ENCODE measurements around the gene EFNA4.

EFNA4 gene

DNA sequence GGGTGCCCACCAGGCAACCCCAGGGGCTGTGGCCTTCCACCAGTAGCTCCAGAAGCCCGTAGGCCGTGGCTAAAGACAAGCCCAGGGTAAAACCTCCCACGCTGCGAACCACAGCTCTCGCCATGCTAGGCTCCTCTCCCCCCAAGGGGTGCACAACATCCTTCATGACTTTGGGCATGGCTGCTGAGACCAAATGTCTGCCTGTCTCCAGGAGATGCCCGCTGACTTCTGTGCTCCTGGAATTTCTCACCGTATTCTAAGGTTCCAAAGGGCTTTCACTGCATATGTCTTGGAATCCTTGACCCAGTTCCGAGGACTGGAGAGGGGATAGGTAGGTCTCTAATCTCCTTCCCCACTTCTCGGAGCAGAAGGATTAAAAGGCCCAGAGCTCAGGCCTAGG is 30.0 kb upstream of the EFNA4 start, which contains the start of the genes DCST1 and DCST2:
Gene DCST1, plus strand, starts transcription at position 301 of the 400 bp plus-strand sequence. CDS start 213 bp downstream, outside the sequence.
Gene DCST2, minus strand, starts transcription at position 258 of the 400 bp plus-strand sequence. Its CDS starts 80 bp downstream, at position 178.
- H3K27ac ChIP-seq (ENCODE audit: low read depth, low read length) = no peak within 1 kb of the TSS
- H3K4me1 ChIP-seq (ENCODE audit: control insufficient read depth in 1 of 2, insufficient read depth in 2 of 2, low read length in 2 of 2) = peaks cover 6 to 11% of the 10 kb centered on the region in 2 donors

DNA sequence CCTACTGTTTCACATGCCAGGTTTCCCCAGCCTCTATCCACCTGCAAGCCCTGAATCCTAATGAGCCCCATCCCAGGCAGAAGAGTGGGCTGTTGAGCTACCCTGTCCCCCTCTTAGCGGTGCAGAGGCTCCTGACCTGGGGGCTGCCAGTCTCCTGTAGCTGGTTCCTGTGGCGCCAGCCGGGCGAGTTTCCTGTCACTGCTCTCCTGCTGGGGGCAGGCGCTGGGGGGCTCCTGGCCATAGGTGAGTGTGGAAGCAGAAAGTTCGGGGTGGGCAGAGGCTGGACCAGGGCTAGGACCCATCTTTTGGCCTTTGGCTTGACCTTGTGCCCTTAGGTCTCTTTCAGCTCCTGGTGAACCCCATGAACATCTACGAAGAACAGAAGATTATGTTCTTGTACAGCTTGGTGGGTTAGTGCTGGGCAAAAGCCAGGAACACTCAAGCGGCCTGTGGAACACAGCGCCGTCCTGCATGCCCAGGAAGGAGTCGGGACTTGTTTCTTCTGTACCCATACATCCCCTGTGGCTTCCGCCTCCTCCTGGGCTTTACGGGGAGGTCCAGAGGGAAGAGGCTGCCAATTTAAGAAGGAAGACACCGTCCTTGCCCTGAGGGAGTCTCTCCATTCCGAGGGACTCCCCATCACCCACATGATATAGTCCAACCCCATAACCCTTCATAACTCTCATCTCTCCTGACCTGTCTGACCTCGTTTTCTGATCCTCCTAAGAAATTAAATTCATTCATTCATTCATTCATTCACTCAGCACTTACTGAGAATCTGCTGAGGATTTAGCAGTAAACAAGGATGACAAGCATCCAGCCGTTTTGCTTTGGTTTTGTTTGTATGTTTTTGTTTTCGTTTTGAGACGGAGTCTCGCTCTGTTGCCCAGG is 29.0 kb upstream of the EFNA4 start:
- no peaks in the 10 kb centered on the region for H3K36me3 ChIP-seq (ENCODE audit: control insufficient read depth in 1 of 2, insufficient read depth in 2 of 2, low read length in 2 of 2)
- no peak overlapping the region for H3K27ac ChIP-seq (ENCODE audit: low read depth, low read length)
- H3K27me3 ChIP-seq (ENCODE audit: control insufficient read depth in 1 of 2, insufficient read depth in 2 of 2, low read length in 2 of 2) = no peaks in the 10 kb centered on the region
- no peak overlapping the region for H3K9ac ChIP-seq (ENCODE audit: low read depth in 1 of 2, low read length in 2 of 2)
- no peaks in the 10 kb centered on the region for H3K9me3 ChIP-seq (ENCODE audit: control insufficient read depth in 1 of 2, low read length in 2 of 2)
- peaks cover 16 to 20% of the 10 kb centered on the region in 2 donors for H3K4me1 ChIP-seq (ENCODE audit: control insufficient read depth in 1 of 2, insufficient read depth in 2 of 2, low read length in 2 of 2)
- no peak overlapping the region for H3K4me3 ChIP-seq (ENCODE audit: low read depth in 1 of 2, low read length in 2 of 2)

More for the DNA sequence above, 30.0 kb upstream of the EFNA4 start, which contains the start of the genes DCST1 and DCST2:
- Histone ChIP-seq H3K9me3 (ENCODE audit: control insufficient read depth in 1 of 2, low read length in 2 of 2) (no peaks in the 10 kb centered on the region), H3K9ac (ENCODE audit: low read depth in 1 of 2, low read length in 2 of 2) (no peak within 1 kb of the TSS), H3K4me3 (ENCODE audit: low read depth in 1 of 2, low read length in 2 of 2) (no peak within 1 kb of the TSS), H3K36me3 (ENCODE audit: control insufficient read depth in 1 of 2, insufficient read depth in 2 of 2, low read length in 2 of 2) (no peaks in the 10 kb centered on the region), H3K27me3 (ENCODE audit: control insufficient read depth in 1 of 2, insufficient read depth in 2 of 2, low read length in 2 of 2) (no peaks in the 10 kb centered on the region)

- H3K4me1 ChIP-seq (ENCODE audit: control insufficient read depth in 1 of 2, insufficient read depth in 2 of 2, low read length in 2 of 2) = peaks cover 16 to 20% of the 10 kb centered on the region in 2 donors
- H3K36me3 ChIP-seq (ENCODE audit: control insufficient read depth in 1 of 2, insufficient read depth in 2 of 2, low read length in 2 of 2) = no peaks in the 10 kb centered on the region
- H3K27me3 ChIP-seq (ENCODE audit: control insufficient read depth in 1 of 2, insufficient read depth in 2 of 2, low read length in 2 of 2) = no peaks in the 10 kb centered on the region
- H3K27ac ChIP-seq (ENCODE audit: low read depth, low read length) = no peak overlapping the region
- H3K9me3 ChIP-seq (ENCODE audit: control insufficient read depth in 1 of 2, low read length in 2 of 2) = no peaks in the 10 kb centered on the region
- no peak overlapping the region for H3K9ac ChIP-seq (ENCODE audit: low read depth in 1 of 2, low read length in 2 of 2)
- no peak overlapping the region for H3K4me3 ChIP-seq (ENCODE audit: low read depth in 1 of 2, low read length in 2 of 2)
Observed at GRCh38 chr1:155035936-155036335, 27.6 kb upstream of the EFNA4 start.

- Histone ChIP-seq H3K36me3 (ENCODE audit: control insufficient read depth in 1 of 2, insufficient read depth in 2 of 2, low read length in 2 of 2) (no peaks in the 10 kb centered on the region), H3K27me3 (ENCODE audit: control insufficient read depth in 1 of 2, insufficient read depth in 2 of 2, low read length in 2 of 2) (no peaks in the 10 kb centered on the region), H3K27ac (ENCODE audit: low read depth, low read length) (no peak overlapping the region), H3K9me3 (ENCODE audit: control insufficient read depth in 1 of 2, low read length in 2 of 2) (no peaks in the 10 kb centered on the region), H3K4me1 (ENCODE audit: control insufficient read depth in 1 of 2, insufficient read depth in 2 of 2, low read length in 2 of 2) (peaks cover 16 to 20% of the 10 kb centered on the region in 2 donors), H3K4me3 (ENCODE audit: low read depth in 1 of 2, low read length in 2 of 2) (no peak overlapping the region), H3K9ac (ENCODE audit: low read depth in 1 of 2, low read length in 2 of 2) (no peak overlapping the region)
Observed at GRCh38 chr1:155037043-155037442, 26.5 kb upstream of the EFNA4 start.

DNA sequence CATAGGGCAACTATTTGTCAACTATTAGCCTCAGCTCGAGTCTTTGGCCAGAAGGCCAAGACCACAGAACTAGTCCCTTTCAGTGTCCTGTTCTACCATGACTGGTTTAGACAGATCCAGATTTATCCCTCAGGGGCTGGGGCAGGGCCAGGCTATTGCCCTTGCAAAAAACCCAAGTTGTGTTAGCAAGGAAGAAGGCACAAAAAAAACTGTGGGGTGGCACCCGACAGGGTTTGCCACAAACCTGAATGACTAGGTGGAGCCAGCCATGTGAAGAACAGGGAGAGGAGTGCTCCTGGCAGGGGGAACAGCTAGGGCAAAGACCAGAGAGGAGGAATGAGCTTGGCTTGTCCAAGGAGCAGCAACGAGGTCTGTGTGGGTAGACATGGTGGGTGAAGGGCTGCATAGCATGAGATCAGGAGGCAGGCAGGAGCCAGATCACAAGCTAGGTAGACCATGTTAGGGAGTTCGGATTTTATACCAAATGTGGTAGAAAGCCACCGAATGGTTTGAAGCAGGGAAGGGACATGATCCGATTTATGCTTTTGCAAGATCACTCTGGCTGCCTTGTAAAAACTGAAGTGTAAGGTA is 25.6 kb upstream of the EFNA4 start:
- Histone ChIP-seq H3K9ac (ENCODE audit: low read depth in 1 of 2, low read length in 2 of 2) (no peak overlapping the region), H3K4me1 (ENCODE audit: control insufficient read depth in 1 of 2, insufficient read depth in 2 of 2, low read length in 2 of 2) (peaks cover 19 to 24% of the 10 kb centered on the region in 2 donors), H3K27ac (ENCODE audit: low read depth, low read length) (no peak overlapping the region), H3K4me3 (ENCODE audit: low read depth in 1 of 2, low read length in 2 of 2) (no peak overlapping the region), H3K9me3 (ENCODE audit: control insufficient read depth in 1 of 2, low read length in 2 of 2) (no peaks in the 10 kb centered on the region), H3K36me3 (ENCODE audit: control insufficient read depth in 1 of 2, insufficient read depth in 2 of 2, low read length in 2 of 2) (no peaks in the 10 kb centered on the region), H3K27me3 (ENCODE audit: control insufficient read depth in 1 of 2, insufficient read depth in 2 of 2, low read length in 2 of 2) (no peaks in the 10 kb centered on the region)

- no peaks in the 10 kb centered on the region for H3K9me3 ChIP-seq (ENCODE audit: control insufficient read depth in 1 of 2, low read length in 2 of 2)
- H3K4me3 ChIP-seq (ENCODE audit: low read depth in 1 of 2, low read length in 2 of 2) = no peak overlapping the region
- H3K36me3 ChIP-seq (ENCODE audit: control insufficient read depth in 1 of 2, insufficient read depth in 2 of 2, low read length in 2 of 2) = no peaks in the 10 kb centered on the region
- H3K9ac ChIP-seq (ENCODE audit: low read depth in 1 of 2, low read length in 2 of 2) = peak overlapping the region; percentile 0 to 25
- H3K4me1 ChIP-seq (ENCODE audit: control insufficient read depth in 1 of 2, insufficient read depth in 2 of 2, low read length in 2 of 2) = peaks cover 26 to 30% of the 10 kb centered on the region in 2 donors
- H3K27me3 ChIP-seq (ENCODE audit: control insufficient read depth in 1 of 2, insufficient read depth in 2 of 2, low read length in 2 of 2) = no peaks in the 10 kb centered on the region
- H3K27ac ChIP-seq (ENCODE audit: low read depth, low read length) = no peak overlapping the region
Observed at GRCh38 chr1:155038602-155039307, 24.8 kb upstream of the EFNA4 start.

DNA sequence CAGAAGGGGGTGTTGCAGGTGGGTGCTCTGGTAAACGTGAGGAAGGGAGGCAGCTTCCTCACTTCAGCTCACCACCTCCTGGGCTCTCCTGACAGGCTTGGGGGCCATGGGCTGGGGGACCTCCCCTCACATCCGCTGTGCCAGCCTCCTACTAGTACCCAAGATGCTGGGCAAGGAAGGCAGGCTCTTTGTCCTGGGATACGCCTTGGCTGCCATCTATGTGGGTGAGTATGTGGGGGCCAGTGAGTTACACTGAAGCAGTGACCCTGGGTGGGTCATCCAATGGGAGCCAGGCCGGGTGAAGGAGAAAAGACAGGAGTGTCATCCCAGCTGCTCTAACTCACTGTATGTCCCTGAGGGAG is 24.3 kb upstream of the EFNA4 start:
- Histone ChIP-seq H3K4me1 (ENCODE audit: control insufficient read depth in 1 of 2, insufficient read depth in 2 of 2, low read length in 2 of 2) (peaks cover 31 to 35% of the 10 kb centered on the region in 2 donors), H3K9ac (ENCODE audit: low read depth in 1 of 2, low read length in 2 of 2) (peak overlapping the region in 1 of 2 donors; percentile 25), H3K9me3 (ENCODE audit: control insufficient read depth in 1 of 2, low read length in 2 of 2) (no peaks in the 10 kb centered on the region), H3K27ac (ENCODE audit: low read depth, low read length) (no peak overlapping the region), H3K4me3 (ENCODE audit: low read depth in 1 of 2, low read length in 2 of 2) (no peak overlapping the region), H3K36me3 (ENCODE audit: control insufficient read depth in 1 of 2, insufficient read depth in 2 of 2, low read length in 2 of 2) (no peaks in the 10 kb centered on the region), H3K27me3 (ENCODE audit: control insufficient read depth in 1 of 2, insufficient read depth in 2 of 2, low read length in 2 of 2) (no peaks in the 10 kb centered on the region)

DNA sequence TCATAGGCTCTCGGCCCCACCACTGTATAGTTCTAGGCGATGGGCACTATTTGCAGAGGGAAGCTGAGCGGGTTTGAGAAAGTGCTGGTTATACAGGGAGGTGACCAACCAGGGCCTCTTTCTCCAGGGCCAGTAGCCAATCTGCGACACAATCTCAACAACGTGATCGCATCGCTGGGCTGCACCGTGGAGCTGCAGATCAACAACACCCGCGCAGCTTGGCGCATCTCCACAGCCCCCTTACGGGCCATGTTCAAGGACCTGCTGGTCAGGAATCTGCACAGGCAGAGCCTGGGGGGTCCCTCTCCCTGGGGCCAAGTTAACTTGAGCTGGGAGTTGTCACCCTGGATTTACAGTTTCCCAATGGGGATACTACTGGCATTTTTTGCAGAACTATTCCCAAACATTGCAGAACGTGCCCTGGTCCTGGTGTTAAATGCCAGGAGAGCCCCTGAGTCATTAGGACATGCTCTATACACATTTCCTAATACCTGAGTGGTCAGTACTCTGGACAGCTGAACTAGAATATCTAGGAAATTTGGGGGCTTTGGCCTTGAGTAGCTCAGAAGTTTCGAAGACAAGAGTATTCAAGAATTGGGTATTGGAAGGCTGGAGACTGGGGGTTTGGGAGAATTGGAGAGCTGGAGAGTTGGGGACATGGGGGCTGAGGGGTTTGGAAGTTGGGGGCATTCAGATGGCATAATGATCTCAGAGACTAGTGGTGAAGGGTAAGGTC is 23.0 kb upstream of the EFNA4 start:
- H3K36me3 ChIP-seq (ENCODE audit: control insufficient read depth in 1 of 2, insufficient read depth in 2 of 2, low read length in 2 of 2) = no peaks in the 10 kb centered on the region
- H3K27me3 ChIP-seq (ENCODE audit: control insufficient read depth in 1 of 2, insufficient read depth in 2 of 2, low read length in 2 of 2) = no peaks in the 10 kb centered on the region
- no peaks in the 10 kb centered on the region for H3K9me3 ChIP-seq (ENCODE audit: control insufficient read depth in 1 of 2, low read length in 2 of 2)
- H3K4me1 ChIP-seq (ENCODE audit: control insufficient read depth in 1 of 2, insufficient read depth in 2 of 2, low read length in 2 of 2) = peaks cover 37 to 47% of the 10 kb centered on the region in 2 donors
- no peak overlapping the region for H3K9ac ChIP-seq (ENCODE audit: low read depth in 1 of 2, low read length in 2 of 2)
- H3K4me3 ChIP-seq (ENCODE audit: low read depth in 1 of 2, low read length in 2 of 2) = no peak overlapping the region
- H3K27ac ChIP-seq (ENCODE audit: low read depth, low read length) = no peak overlapping the region

GRCh38 chr1:155042789-155043188 is 20.8 kb upstream of the EFNA4 start:
- Histone ChIP-seq H3K27ac (ENCODE audit: low read depth, low read length) (peak overlapping the region; percentile 67), H3K4me3 (ENCODE audit: low read depth in 1 of 2, low read length in 2 of 2) (peak overlapping the region in 1 of 2 donors; percentile 7), H3K9ac (ENCODE audit: low read depth in 1 of 2, low read length in 2 of 2) (peak overlapping the region; percentile 48 to 64)

More at GRCh38 chr1:155042789-155043188, 20.8 kb upstream of the EFNA4 start:
- Histone ChIP-seq H3K4me1 (ENCODE audit: control insufficient read depth in 1 of 2, insufficient read depth in 2 of 2, low read length in 2 of 2) (peaks cover 37 to 44% of the 10 kb centered on the region in 2 donors), H3K27me3 (ENCODE audit: control insufficient read depth in 1 of 2, insufficient read depth in 2 of 2, low read length in 2 of 2) (no peaks in the 10 kb centered on the region), H3K9me3 (ENCODE audit: control insufficient read depth in 1 of 2, low read length in 2 of 2) (no peaks in the 10 kb centered on the region), H3K36me3 (ENCODE audit: control insufficient read depth in 1 of 2, insufficient read depth in 2 of 2, low read length in 2 of 2) (no peaks in the 10 kb centered on the region)

Measured in duodenal mucosa (tissue), 2 donors.